ENCODE results near the gene PIP5KL1. TPM values are rescaled to one million over a fixed set of nuclear protein-coding genes. Genes with fewer than 3 reads are reported as not detected.

Gene PIP5KL1
- total RNA-seq, 3 donors from 2014 or later: 2.3 to 3.5 (median 2.8) TPM

- peaks cover 7% of the 10 kb centered on the region for H3K36me3 Mint-ChIP-seq (ENCODE audit: insufficient read depth)
- peak overlapping the region; percentile 93 for H3K4me3 Mint-ChIP-seq
- no peak for DNase-seq
- peaks cover 98% of the 10 kb centered on the region for H3K4me1 Mint-ChIP-seq (ENCODE audit: low read depth)
- no peaks in the 10 kb centered on the region for H3K27me3 Mint-ChIP-seq (ENCODE audit: low read depth)
- no peak for ATAC-seq
- no peaks in the 10 kb centered on the region for H3K9me3 Mint-ChIP-seq
Measured at GRCh38 chr9:127972236-127972871, 41.8 kb upstream of the PIP5KL1 start.

- no peaks in the 10 kb centered on the region for H3K27me3 Mint-ChIP-seq (ENCODE audit: low read depth)
- DNase-seq: no peak
- ATAC-seq: no peak
- H3K4me3 Mint-ChIP-seq: peak overlapping the region; percentile 93
- H3K36me3 Mint-ChIP-seq (ENCODE audit: insufficient read depth): peaks cover 7% of the 10 kb centered on the region
- H3K9me3 Mint-ChIP-seq: no peaks in the 10 kb centered on the region
- H3K4me1 Mint-ChIP-seq (ENCODE audit: low read depth): peaks cover 99% of the 10 kb centered on the region
Measured at GRCh38 chr9:127971357-127972235, 41.0 kb upstream of the PIP5KL1 start.

GRCh38 chr9:127970401-127971313 is 40.1 kb upstream of the PIP5KL1 start:
- ATAC-seq: peak; percentile 79
- Mint-ChIP-seq H3K27me3 (ENCODE audit: low read depth) (no peaks in the 10 kb centered on the region), H3K4me3 (peak overlapping the region; percentile 72), H3K36me3 (ENCODE audit: insufficient read depth) (peaks cover 7% of the 10 kb centered on the region), H3K9me3 (no peaks in the 10 kb centered on the region), H3K4me1 (ENCODE audit: low read depth) (peaks cover 98% of the 10 kb centered on the region)
- peak; percentile 53 for DNase-seq

GRCh38 chr9:127968700-127969383 is 38.3 kb upstream of the PIP5KL1 start:
- H3K9me3 Mint-ChIP-seq: no peaks in the 10 kb centered on the region
- ATAC-seq (no peak), DNase-seq (no peak)
- peaks cover 3% of the 10 kb centered on the region for H3K36me3 Mint-ChIP-seq (ENCODE audit: insufficient read depth)
- peaks cover 98% of the 10 kb centered on the region for H3K4me1 Mint-ChIP-seq (ENCODE audit: low read depth)
- peak overlapping the region; percentile 72 for H3K4me3 Mint-ChIP-seq
- H3K27me3 Mint-ChIP-seq (ENCODE audit: low read depth): no peaks in the 10 kb centered on the region

- peaks cover 98% of the 10 kb centered on the region for H3K4me1 Mint-ChIP-seq (ENCODE audit: low read depth)
- ATAC-seq (peak in 1 of 2 donors; percentile 9), DNase-seq (peak; percentile 53)
- H3K36me3 Mint-ChIP-seq (ENCODE audit: insufficient read depth): peaks cover 3% of the 10 kb centered on the region
- H3K4me3 Mint-ChIP-seq: peak overlapping the region; percentile 72
- no peaks in the 10 kb centered on the region for H3K27me3 Mint-ChIP-seq (ENCODE audit: low read depth)
- no peaks in the 10 kb centered on the region for H3K9me3 Mint-ChIP-seq
Measured at GRCh38 chr9:127968042-127968441, 37.5 kb upstream of the PIP5KL1 start.

- no peak for DNase-seq
Measured at GRCh38 chr9:127967151-127967809, 36.7 kb upstream of the PIP5KL1 start.

GRCh38 chr9:127966416-127967150 is 36.0 kb upstream of the PIP5KL1 start:
- Mint-ChIP-seq H3K27me3 (ENCODE audit: low read depth) (no peaks in the 10 kb centered on the region), H3K4me3 (peak overlapping the region; percentile 48), H3K4me1 (ENCODE audit: low read depth) (peaks cover 98% of the 10 kb centered on the region), H3K9me3 (no peaks in the 10 kb centered on the region), H3K36me3 (ENCODE audit: insufficient read depth) (peaks cover 2% of the 10 kb centered on the region)
- ATAC-seq (no peak), DNase-seq (no peak)

More at GRCh38 chr9:127967151-127967809, 36.7 kb upstream of the PIP5KL1 start:
- Mint-ChIP-seq H3K9me3 (no peaks in the 10 kb centered on the region), H3K4me1 (ENCODE audit: low read depth) (peaks cover 98% of the 10 kb centered on the region), H3K27me3 (ENCODE audit: low read depth) (no peaks in the 10 kb centered on the region), H3K36me3 (ENCODE audit: insufficient read depth) (peaks cover 3% of the 10 kb centered on the region), H3K4me3 (no peak overlapping the region)
- ATAC-seq: no peak

- DNase-seq (no peak), ATAC-seq (no peak)
- Mint-ChIP-seq H3K4me1 (ENCODE audit: low read depth) (peaks cover 98% of the 10 kb centered on the region), H3K27me3 (ENCODE audit: low read depth) (no peaks in the 10 kb centered on the region), H3K4me3 (peak overlapping the region; percentile 69), H3K9me3 (no peaks in the 10 kb centered on the region), H3K36me3 (ENCODE audit: insufficient read depth) (peaks cover 5% of the 10 kb centered on the region)
Measured at GRCh38 chr9:127965953-127966352, 35.4 kb upstream of the PIP5KL1 start.

- no peaks in the 10 kb centered on the region for H3K27me3 Mint-ChIP-seq (ENCODE audit: low read depth)
- ATAC-seq: peak; percentile 15 to 23
- H3K4me1 Mint-ChIP-seq (ENCODE audit: low read depth): peaks cover 98% of the 10 kb centered on the region
- H3K36me3 Mint-ChIP-seq (ENCODE audit: insufficient read depth): peaks cover 10% of the 10 kb centered on the region
- no peaks in the 10 kb centered on the region for H3K9me3 Mint-ChIP-seq
- DNase-seq: no peak
- peak overlapping the region; percentile 52 for H3K4me3 Mint-ChIP-seq
Measured at GRCh38 chr9:127963359-127964064, 32.9 kb upstream of the PIP5KL1 start.

- DNase-seq (no peak), ATAC-seq (no peak)
- Mint-ChIP-seq H3K36me3 (ENCODE audit: insufficient read depth) (peaks cover 10% of the 10 kb centered on the region), H3K4me3 (peak overlapping the region; percentile 52), H3K9me3 (no peaks in the 10 kb centered on the region), H3K27me3 (ENCODE audit: low read depth) (no peaks in the 10 kb centered on the region), H3K4me1 (ENCODE audit: low read depth) (peaks cover 96% of the 10 kb centered on the region)
Measured at GRCh38 chr9:127963041-127963358, 32.4 kb upstream of the PIP5KL1 start.

GRCh38 chr9:127962278-127962677 is 31.7 kb upstream of the PIP5KL1 start:
- Mint-ChIP-seq H3K9me3 (no peaks in the 10 kb centered on the region), H3K4me3 (peak overlapping the region; percentile 52), H3K4me1 (ENCODE audit: low read depth) (peaks cover 94% of the 10 kb centered on the region), H3K36me3 (ENCODE audit: insufficient read depth) (peaks cover 10% of the 10 kb centered on the region), H3K27me3 (ENCODE audit: low read depth) (no peaks in the 10 kb centered on the region)
- ATAC-seq: no peak
- DNase-seq: no peak

GRCh38 chr9:127961613-127962155 is 31.1 kb upstream of the PIP5KL1 start:
- H3K4me3 Mint-ChIP-seq: no peak overlapping the region

More at GRCh38 chr9:127961613-127962155, 31.1 kb upstream of the PIP5KL1 start:
- DNase-seq (no peak), ATAC-seq (no peak)
- H3K9me3 Mint-ChIP-seq: no peaks in the 10 kb centered on the region
- H3K27me3 Mint-ChIP-seq (ENCODE audit: low read depth): no peaks in the 10 kb centered on the region
- H3K4me1 Mint-ChIP-seq (ENCODE audit: low read depth): peaks cover 94% of the 10 kb centered on the region
- peaks cover 10% of the 10 kb centered on the region for H3K36me3 Mint-ChIP-seq (ENCODE audit: insufficient read depth)
